GM19351 (cell line): ENCODE data around the gene BATF.

Experiments
- ATAC-seq: cut with Tn5 transposase; IDR thresholded peaks from one replicate; pipeline ENCODE4 v1.9.1; 2021; ENCODE audit warnings: mild to moderate bottlenecking, moderate library complexity; ENCODE audit not compliant: unreplicated experiment

The BATF gene

DNA sequence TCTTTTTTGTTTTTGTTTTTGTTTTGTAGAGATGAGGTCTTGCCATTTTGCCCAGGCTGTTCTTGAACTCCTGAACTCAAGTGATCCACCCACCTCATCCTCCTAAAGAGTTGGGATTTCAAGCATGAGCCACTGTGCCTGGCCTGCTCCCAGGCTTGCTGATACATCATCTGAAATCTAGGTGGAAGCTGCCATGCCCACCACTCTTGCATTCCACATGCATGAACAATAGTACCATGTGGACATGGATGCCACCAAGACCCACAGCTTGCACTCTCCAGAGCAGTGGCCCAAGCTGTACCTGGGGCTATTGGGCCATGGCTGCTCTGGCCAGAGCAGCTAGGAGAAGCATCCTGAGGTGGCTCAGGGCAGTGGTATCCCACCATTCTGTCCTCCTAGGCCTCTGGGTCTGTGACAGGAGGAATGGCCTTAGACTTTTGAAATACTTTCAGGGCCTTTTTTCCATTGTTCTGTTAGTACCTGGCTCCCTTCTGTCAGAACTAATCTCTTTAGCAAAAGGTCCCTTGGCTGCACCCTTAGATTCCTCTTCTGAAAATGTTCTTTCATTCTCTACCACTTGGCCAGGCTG is 69.8 kb downstream of the BATF start:
- ATAC-seq = no peak

DNA sequence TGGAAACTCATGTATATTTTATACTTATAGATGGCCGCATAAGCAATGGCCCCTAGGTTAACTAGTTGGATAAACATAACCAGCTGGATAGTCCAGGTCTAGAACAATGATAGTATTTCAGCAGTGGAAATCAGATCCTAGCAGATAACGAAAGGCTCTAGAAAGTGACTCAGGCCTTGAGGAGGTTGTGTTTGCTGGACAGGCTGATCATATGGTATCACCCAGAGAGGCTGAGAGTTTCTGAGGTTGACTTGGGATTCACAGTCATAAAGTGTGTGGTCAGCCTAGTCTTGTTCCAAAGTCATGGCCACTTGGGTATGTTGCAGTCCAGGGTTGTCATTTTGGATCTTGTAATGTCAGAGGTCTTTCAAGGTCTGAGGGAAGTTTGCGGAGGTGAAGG is 73.0 kb downstream of the BATF start:
- ATAC-seq = no peak
